ENCODE results near the gene ZNF506.
"Not testable (repeated sequence)": the region's sequence is repeated elsewhere in the genome, so short reads cannot be mapped to it uniquely, and the experiment has no call there.

Gene ZNF506

DNA sequence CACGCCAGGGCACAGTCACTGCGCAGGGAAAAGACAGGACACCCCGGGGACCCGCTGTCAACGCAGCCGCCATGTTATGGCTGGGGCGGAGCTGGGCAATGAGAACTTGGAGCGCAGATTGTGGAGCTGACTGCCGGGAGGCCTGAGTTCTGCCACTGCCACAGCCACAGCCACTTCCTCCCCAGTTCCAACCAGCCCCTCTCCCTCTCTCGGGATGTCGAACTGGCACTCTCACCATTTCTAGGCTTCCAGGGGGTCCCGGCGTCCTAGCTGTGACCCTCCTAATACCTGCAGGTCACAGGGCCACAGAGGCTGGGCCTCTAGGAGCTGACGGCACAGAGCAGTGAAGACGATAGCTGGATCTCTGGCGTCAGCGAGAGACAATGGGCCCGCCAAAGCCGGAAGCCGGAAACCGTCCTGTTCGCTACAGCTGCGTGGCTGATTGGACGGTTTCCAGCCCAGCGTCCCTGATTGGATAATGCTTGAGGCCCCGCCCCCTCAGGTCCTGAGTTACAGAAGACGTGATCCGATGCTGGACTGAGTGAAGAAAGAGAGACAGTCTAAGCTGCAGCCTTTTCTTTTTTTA, at the start of gene ZNF506:
TSS of gene ZNF506 (minus strand) at position 385 of the 586 bp plus-strand sequence. CDS start at position 238, 147 bp downstream.
- DNase-seq, result peak; percentile 93

DNA sequence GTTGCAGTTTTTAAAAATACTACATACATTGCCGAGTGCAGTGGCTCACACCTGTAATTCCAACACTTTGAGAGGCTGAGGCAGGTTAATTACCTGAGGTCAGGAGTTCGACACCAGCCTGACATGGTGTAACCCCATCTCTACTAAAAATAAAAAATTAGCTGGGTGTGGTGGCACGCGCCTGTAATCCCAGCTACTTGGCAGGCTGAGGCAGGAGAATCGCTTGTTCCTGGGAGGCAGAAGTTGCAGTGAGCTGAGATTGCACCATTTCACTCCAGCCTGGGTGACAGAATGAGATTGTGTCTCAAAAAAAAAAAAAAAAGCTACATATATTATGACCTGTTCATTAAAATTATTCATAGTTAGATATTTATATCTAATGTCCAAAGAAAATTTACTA, 48.5 kb upstream of the ZNF506 start:
- DNase-seq, result not testable (repeated sequence)

DNA sequence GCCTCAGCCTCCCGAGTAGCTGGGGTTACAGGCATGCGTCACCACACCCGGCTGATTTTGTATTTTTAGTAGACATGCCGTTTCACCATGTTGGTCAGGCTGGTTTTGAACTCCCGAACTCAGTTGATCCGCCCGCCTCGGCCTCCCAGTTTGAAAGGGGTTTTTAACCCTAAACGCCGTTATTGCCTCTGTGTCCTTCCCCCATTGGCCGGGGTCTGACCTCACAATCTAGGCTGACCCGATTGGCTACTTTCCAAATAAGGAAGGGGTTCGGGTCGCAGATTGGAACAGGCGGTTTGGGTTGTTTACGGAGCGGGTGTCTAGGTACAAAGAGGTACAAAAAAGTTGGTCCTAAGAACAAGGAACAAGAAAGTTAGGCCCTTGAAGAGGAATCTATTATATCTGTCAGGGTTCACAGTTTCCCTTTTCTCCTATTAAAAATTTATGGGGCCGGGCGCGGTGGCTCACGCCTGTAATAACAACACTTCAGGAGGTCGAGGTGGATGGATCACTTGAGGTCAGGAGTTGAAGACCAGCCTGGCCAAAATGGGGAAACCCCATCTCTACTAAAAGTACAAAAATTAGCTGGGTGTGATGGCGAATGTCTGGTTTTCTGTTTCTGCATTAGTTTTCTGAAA, 45.2 kb upstream of the ZNF506 start:
- DNase-seq, result peak; percentile 3

DNA sequence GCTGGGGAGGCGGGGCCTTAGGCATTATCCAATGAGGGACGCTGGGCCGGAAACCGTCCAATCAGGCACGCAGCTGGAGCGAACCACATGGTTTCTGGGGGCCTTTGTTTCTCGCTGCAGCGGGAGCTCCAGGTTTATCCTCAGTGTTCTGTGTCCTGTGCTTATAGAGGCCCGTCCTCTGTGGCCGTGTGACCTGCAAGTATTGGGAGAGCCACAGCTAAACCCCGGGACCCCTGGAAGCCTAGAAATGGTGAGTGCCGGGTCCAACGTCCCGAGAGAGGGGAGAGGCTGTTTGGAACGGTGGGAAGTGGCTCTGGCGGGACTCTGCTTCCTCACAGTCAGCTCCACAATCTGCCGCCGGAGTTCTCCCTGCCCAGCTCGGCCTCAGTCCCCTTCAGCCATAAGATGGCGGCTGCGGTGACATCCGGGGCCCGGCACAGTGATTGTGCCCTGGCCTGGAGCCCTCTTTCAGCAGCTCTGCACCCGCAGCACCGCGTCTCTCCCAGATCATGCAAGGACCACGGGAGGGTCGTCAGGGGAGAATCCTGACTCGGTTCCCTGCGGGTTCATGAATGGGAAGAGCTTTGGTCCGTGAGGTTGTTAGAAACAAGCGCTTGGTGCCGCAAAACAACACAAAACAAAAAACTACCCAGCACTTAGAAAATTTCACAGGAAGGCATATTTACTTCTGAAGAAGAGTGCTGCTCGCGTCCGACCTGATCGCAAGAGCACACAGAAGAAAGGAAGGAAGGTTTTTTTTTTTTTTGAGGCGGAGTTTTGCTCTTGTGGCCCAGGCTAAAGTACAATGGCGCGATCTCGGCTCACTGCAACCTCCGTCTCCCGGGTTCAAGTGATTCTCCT, 44.4 kb upstream of the ZNF506 start, which contains the start of gene ZNF253:
TSS of gene ZNF253 (plus strand) at position 133 of the 861 bp plus-strand sequence. CDS start at position 248, 115 bp downstream.
- DNase-seq, result peak; percentile 95

DNA sequence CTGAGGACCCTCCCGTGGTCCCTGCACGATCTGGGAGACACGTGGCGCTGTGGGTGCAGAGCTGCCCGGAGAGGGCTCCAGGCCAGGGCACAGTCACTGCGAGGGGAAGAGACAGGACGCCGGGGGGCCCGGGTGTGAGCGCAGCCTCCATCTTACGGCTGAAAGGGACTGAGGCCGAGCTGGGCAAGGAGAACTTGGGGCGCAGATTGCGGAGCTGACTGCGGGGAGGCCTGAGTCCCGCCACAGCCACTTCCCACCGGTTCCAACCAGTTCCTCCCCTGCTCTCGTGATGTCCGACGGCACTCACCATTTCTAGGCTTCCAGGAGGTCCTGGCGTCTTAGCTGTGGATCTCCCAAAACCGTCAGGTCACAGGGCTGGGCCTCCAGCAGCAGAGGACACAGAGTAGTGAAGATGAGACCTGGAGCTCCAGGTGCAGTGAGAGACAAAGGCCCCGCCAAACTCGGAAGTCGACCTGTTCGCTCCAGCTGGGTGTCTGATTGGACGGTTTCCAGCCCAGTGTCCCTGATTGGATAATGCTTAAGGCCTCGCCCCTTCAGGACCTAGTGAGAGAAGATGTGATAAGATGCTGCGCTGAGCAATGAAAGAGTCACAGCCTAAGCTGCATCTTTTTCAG, 39.3 kb upstream of the ZNF506 start:
- DNase-seq, result no peak

DNA sequence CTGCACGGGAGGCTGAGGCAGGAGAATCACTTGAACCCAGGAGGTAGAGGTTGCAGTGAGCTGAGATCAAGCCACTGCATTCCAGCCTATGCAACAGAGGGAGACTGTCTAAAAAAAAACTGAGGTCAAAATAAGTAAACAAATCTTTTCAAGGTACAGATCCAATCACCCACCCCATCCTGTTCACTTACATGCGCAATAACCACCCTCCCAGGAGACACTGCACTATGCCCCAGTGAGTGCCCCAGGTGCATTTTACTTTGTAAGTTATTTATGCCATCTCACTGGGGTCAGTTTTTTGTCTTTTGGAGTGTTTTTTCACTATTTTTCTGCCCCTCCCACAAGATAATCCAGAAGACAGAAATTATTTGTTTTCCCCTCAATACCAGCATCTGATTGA, 37.2 kb upstream of the ZNF506 start:
- DNase-seq, result no peak

DNA sequence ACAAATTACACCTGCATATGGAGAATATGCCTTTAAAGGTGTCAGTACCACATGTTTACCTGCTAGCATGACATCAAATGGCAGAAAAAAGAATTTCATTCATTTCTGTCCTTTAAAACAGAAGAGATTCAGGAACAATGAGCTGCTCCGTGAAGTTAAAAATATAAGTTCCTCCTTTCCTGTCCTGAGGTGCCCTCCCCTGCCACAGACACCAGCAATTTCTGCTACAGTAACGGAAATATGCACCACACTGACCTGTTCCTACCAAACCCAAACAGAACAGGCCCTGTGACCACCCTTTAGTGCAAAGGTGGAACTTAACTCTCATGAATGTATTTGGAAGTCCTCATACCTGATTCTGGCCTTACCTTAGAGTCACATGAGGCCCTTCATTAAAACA, 30.2 kb upstream of the ZNF506 start:
- not testable (repeated sequence) for DNase-seq

DNA sequence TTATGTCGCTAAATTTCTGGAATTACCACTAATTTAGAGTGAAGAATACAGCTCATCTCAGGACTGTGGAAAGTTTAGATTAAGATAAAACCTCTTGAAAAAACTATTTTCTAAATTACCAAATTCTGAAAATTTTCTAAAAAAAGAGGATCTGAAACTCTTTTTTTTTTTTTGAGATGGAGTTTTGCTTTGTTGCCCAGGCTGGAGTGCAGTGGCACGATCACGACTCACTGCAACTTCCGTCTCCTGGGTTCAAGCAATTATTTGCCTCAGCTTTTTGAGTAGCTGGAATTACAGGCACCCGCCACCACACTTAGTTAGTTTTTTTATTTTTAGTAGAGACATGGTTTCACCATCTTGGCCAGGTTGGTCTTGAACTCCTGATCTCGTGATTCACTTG, 27.5 kb upstream of the ZNF506 start:
- no peak for DNase-seq

DNA sequence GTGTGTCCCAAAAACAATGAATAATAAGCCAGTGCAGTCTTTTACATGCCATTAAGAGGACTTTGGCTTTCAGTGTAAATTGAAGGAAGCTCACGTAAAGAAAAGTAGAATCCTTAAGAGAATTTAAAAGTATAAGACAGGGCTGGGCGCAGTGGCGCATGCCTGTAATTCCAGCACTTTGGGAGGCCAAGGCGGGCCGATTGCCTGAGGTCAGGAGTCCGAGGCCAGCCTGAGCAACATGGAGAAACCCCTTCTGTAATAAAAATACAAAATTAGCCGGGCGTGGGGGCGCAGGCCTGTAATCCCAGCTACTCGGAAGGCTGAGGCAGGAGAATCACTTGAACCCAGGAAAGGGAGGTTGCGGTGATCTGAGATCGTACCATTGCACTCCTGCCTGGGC, 26.2 kb upstream of the ZNF506 start:
- no peak for DNase-seq

DNA sequence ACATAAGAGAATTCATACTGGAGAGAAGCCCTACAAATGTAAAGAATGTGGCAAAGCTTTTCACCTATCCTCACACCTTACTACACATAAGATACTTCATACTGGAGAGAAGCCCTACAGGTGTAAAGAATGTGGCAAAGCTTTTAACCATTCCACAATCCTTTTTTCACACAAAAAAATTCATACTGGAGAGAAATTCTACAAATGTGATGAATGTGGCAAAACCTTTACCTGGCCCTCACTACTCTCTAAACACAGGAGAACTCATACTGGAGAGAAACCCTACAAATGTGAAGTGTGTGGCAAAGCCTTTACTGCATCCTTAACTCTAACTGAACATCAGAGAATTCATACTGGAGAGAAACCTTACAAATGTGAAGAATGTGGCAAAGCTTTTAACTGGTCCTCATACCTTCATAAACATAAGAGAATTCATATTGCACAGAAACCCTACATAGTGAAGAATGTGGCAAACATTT, 14.0 kb upstream of the ZNF506 start:
- no peak for DNase-seq

DNA sequence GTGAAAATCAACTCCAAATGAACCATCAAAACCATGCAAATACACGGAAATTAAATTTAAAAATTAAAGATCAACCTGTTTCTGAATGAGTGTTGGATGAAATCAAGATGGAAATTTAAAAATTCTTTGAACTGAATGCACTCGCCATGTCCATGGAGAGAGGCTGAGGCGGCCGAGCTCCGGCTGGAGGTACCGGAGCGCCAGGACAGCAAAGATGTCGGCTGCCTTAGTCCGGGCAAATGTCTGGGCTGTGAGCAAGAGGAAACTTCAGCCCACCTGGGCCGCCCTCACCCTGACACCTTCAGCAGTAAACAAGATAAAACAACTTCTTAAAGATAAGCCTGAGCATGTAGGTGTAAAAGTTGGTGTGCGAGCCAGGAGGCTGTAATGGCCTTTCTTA, 5.3 kb upstream of the ZNF506 start:
- DNase-seq, result no peak

DNA sequence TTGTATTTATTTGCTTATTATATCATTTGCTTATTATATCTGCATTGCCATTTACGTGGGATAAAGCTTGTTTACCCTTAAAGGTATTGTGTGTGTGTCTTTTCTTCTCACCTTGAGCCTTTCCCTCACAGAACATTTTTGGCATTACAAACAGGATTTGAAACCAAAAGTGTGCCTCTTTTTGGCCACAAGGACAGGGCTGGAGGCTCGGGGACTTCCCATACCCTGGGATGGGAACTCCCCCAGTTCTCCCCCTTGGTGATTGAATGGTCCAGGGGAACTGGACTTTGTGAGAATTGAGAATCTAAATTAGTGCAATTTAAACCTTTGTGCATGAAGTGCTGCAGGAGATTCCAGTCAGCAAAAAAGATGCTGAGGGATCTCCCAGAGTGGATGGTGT, 2.4 kb upstream of the ZNF506 start:
- no peak for DNase-seq

DNA sequence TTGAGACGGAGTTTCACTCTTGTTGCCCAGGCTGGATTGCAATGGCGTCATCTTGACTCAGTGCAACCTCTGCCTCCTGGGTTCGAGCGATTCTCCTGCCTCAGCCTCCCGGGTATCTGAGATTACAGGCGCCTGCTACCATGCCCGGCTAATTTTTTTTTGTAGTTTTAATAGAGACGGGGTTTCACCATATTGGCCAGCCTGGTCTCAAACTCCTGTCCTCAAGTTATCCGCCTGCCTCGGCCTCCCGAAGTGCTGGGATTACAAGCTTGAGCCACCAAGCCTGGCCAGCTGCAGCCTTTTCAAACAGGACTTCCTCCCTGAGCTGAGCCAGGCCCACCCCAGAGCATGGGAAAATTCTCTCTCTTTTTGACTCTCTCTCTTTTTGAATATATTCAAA, 426 bp upstream of the ZNF506 start:
- not testable (repeated sequence) for DNase-seq

DNA sequence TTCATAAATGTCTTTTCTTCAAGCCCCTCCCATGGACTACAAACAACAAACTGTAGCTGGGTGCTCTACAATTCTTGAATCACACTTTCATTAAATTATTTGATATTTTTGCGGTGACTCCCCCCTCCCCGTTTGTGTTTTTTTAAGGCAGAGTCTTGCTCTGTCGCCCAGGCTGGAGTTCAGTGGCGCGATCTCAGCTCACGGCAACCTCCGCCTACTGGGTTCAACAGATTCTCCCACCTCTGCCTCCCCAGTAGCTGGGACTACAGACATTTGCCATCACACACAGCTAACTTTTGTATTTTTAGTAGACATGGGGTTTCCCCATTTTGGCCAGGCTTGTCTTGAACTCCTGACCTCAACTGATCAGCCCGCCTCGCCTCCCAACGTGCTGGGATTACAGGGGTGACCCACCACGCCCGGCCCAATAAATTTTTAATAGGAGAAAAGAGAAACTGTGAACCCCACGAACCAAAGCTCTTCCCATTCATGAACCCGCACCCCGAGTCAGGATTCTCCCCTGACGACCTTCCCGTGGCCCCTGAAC, 703 bp downstream of the ZNF506 start:
- peak; percentile 1 for DNase-seq

DNA sequence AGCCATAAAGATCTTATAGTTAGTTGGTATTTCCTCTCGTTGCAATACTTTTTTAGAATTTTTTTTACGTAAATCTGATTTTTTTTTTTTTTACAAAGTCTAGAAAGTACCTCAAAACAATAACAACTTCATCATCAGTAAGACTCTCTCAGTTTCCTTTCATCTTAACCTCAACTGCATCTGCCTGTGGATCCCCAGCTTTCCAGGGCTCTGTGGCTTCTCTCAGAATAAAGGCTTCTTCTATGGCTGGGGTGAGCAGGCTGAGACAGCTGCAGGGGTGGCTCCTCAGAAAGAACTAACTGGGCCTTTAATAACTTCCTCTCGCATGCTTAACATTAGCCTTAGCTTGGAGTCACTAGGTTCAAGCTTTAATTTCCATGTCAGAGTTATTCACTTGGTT, 4.2 kb downstream of the ZNF506 start:
- DNase-seq, result no peak

DNA sequence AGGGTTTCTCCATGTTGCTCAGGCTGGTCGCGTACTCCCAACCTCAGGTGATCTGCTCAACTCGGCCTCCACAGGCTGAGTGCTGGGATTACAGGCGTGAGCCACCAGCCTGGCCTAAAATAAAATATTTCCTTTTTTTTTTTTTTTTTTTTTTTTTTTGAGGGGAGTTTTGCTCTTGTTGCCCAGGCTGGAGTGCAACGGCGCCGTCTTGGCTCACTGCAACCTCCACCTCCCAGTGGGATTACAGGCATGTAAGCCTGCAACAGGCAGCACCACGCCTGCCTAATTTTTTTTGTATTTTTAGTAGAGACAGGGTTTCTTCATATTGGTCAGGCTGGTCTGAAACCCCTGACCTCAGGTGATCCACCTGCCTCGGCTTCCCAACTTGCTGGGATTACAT, 4.9 kb downstream of the ZNF506 start:
- no peak for DNase-seq

DNA sequence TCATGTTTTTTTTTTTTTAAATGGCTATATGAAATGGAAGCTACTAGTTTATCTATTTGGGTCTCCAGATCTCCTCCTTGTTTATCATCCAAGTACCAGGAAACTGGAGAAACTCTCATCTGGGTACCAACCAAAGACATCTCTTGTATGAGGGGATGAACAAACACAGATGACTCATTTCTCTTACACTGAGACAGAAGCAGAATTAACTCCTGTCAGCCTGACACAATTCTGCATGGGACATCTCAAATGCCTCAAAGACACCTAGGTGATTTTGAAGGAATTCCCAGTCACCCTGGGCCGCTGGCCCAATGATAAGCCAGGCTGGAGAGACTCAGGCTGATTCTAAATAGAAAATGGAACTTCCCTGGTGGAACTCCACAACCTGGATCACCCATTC, 9.6 kb downstream of the ZNF506 start:
- not testable (repeated sequence) for DNase-seq

DNA sequence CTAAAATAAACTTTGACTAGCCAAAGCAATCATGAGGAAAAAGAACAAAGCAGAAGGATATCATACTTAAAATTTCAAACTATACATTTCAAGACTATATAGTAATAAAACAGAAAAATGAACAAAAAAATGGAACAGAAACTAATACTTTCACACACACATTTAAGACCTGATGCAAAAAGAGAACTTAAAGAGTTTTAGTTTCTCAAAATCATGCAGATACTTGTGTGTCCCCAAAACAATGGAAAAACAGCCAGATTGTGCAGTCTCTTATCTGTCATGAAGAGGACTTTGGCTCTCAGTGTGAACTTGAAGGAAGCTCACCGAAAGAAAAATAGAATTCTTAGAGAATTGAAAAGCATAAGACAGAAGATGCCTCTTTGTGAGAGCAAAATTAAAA, 16.1 kb downstream of the ZNF506 start:
- no peak for DNase-seq

DNA sequence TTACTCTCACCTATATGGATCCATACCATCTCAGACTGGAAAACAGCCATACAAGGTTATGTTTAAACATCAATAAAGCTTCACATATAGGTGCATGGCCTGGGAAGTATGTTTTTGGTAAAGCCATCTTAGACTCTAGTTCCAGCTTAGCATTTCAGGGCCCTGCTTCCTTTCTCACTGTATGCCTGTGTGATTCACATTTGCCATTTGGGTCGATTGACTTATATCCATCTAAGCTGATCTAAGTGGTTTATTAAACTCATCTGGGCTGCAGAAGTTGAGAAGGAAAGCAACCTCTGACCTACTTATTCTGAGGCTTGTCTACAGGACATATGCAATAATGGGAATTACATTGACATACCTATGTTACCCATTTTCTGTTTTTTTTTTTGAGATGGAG, 33.5 kb downstream of the ZNF506 start:
- no peak for DNase-seq

DNA sequence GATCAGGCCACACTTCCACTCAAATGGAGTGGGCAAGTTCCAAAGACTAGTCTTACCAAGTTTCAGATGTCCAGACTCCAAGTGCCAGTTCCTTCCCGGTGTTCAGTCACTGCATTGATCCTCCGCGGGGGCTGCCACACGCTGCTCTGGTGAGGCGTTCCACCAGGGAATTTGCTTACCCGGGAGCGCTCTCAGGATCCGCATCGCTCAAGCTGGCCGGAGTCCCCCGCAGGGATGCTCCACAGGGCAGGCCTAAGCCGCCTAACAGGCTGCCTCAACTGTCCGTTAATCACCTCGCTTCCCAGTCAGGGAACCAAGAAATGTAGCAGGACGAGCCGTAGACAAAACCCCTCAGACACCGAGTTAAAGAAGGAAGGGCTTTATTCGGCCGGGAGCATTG, 36.1 kb downstream of the ZNF506 start:
- DNase-seq, result not testable (repeated sequence)

DNA sequence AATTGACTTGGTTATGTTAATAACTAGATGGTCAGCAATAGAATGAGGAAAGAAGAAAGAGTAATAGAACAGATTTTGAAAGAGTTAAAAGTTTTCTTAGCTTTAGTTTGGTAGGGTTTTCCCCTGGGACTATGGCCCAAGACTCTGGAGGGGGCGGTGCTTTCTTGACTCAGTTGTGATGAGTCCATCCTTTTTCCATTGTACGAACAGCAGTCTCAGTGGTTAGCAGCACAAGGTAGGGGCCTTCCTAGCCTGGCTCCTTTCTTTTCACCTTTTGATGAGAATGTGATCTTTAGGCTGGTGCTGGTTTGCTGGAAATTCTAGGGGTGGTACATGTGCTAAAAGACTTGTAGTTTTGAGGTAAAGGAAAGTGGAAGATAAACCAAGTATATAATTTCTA, 38.8 kb downstream of the ZNF506 start:
- no peak for DNase-seq

DNA sequence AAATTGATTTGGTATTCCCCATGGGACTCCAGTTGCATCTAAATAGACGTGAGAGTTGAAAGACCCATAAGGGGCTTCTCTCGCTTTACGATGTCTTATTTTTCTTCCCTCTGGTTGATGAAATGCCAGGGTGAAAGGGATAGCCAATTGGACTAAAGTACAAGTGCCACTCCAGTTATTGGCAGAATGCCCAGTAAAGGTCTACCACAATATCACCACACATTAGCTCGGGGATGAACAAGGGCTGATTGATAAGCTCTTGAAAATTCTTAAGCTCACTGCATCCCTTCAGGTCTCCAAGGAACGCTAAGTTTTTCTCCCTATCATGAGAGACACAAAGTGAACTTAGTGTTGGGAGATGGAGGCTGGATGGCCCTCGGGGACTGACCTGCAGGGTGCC, 39.8 kb downstream of the ZNF506 start:
- DNase-seq, result not testable (repeated sequence)

DNA sequence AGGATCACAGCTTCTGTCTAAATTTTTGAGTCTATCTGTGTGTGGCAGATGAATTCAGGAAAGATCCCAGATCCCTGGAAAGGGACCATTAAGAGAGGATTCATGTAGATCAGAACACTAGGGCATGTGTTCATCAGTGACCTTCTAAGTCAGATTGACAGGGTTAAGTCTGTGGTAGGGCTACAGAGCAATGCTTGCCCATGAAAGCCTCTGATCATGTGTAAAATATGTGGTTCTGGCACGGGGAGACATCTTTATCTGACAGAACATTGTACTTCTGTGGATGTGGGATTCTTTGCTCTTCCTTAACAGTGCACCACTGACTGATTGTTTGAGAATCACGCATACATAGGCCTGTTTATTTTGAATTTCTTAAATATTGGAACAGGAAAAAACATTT, 42.9 kb downstream of the ZNF506 start:
- no peak for DNase-seq
